GM21528 (cell line): Measurements from ENCODE around the gene ZNF80.
"Not testable (repeated sequence)": the region's sequence is repeated elsewhere in the genome, so short reads cannot be mapped to it uniquely, and the experiment has no call there.

ENCODE experiments used
- ATAC-seq: cut with Tn5 transposase; IDR thresholded peaks from one replicate; pipeline ENCODE4 v1.9.1; 2021; ENCODE audit warnings: mild to moderate bottlenecking, moderate library complexity; ENCODE audit not compliant: unreplicated experiment, low FRiP score

Gene ZNF80

DNA sequence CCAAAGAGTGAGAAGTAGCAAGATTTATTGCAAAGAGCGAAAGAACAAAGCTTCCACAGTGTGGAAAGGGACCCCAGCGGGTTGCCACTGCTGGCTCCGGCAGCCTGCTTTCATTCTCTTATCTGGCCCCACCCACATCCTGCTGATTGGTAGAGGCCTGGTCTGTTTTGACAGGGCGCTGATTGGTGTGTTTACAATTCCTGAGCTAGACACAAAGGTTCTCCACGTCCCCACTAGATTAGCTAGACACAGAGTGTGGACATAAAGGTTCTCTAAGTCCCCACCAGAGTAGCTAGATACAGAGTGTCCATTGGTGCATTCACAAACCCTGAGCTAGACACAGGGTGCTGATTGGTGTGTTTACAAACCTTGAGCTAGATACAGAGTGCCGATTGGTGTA lies at the start of gene ZNF80:
Gene ZNF80, minus strand, starts transcription at position 101 of the 400 bp plus-strand sequence. CDS start 504 bp downstream, outside the sequence.
- ATAC-seq = not testable (repeated sequence)

DNA sequence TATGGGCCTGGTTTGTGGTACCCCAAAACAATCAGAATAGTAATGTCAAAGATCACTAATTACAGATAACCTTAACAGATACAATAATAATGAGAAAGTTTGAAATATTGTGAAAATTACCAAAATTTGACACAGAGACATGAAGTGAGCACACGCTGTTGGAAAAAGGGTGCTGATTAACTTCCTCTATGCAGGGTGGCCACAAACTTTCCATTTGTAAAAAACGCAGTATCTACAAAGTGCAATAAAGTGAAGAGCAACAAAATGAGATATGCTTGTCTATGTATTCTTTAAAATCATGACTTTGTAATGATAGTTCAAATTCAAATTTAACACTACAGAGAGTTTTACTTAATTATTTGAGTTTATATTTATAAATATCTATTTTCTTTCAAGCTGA lies 48.9 kb upstream of the ZNF80 start:
- ATAC-seq = no peak

DNA sequence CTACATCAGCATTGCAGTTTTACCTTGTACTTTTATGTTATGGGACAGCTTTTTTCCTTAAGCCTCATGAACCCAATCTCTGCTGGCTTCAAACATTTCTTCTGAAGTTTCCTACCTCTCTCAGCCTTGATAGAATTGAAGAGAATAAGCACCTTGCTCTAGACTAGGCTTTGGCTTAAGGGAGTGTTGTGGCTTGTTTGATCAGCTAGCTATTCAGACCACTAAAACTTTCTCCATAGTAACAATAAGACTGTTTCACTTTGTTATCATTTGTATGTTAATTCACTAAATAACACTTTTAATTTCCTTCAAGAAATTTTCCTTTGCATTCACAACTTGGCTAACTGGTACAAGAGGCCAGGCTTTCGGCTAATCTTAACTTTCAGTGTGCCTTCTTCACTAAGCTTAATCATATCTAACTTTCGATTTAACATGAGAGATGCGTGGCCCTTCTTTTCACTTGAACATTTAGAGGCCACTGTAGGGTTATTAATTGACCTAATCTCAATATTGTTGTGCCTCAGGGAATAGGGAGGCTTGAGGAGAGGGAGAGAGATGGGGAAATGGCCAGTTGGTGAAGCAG lies 48.4 kb upstream of the ZNF80 start:
- no peak for ATAC-seq

DNA sequence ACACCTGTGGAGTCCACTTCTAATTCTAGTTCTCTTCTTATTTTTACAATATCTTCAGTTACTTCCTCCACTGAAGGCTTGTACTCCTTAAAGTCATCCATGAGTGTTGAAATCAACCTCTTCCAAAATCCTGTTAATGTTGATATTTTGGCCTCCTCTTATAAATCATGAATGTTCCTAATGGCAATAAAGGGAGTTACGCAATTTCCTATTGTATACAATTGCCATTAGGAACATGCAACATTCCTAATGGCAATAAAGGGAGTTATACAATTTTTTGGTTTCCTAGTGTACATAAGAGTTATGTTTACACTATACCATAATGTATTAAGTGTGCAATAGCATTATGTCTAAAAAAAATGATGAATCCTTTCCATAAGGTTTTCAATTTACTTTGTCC lies 47.3 kb upstream of the ZNF80 start:
- no peak for ATAC-seq

DNA sequence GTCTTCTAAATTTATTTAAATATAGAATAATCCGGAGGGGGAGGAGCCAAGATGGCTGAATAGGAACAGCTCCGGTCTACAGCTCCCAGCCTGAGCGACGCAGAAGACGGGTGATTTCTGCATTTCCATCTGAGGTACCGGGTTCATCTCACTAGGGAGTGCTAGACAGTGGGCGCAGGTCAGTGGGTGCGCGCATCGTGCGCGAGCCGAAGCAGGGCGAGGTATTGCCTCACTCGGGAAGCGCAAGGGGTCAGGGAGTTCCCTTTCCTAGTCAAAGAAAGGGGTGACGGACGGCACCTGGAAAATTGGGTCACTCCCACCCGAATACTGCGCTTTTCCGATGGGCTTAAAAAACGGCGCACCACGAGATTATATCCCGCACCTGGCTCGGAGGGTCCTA lies 39.5 kb upstream of the ZNF80 start:
- not testable (repeated sequence) for ATAC-seq

DNA sequence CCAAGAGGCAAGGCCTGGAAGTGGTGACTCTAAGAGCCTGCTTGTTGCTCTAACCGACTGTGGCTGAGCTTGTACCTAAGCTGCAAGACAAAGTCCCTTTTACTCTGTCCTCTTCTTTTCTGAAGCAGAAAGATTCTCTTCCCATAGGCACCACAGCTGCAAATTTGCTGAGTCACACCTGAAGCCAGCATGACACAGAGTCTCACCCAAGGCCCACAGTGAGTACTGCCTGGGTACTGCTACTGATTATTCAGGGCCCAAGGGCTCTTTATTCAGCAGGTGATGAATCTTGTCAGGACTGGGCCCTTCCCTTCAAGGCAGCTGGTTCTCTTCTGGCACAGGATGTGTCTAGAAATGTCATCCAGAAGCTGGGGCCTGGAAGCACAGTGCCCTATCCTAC lies 37.6 kb upstream of the ZNF80 start:
- ATAC-seq = no peak

DNA sequence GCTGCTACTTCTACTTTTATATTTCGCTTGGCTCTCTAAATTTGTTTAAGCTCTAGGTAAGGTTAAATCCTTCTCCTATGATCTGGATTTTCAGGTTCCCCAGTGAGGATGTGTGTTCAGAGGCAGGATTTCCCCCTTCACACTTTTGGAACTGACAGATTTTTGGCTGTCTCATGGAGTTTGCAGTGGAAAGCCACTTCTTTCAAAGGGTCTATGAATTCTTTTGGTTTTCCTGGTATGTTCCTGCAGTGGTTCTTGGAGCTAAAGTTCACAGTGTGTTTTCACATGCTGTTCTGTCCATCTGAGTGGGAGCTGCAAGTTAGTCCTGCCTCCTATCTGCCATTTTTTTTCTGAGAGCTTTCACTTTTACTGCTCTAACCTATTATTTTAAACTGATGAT lies 34.9 kb upstream of the ZNF80 start:
- no peak for ATAC-seq

DNA sequence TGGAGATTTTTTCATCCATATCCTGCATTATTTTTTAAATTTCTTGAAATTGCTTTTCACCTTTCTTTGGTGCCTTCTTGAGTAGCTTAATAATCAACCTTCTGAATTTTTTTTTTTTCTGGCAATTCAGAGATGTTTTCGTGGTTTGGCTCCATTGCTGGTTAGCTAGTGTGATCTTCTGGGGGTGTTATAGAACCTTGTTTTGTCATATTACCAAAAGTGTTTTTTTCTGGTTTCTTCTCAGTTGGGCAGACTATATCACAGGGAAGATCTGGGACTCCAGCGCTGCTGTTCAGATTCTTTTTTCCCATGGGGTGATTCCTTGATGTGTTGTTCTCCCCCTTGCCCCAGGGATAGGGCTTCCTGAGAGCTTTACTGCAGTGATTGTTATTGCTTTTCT lies 32.6 kb upstream of the ZNF80 start:
- no peak for ATAC-seq

DNA sequence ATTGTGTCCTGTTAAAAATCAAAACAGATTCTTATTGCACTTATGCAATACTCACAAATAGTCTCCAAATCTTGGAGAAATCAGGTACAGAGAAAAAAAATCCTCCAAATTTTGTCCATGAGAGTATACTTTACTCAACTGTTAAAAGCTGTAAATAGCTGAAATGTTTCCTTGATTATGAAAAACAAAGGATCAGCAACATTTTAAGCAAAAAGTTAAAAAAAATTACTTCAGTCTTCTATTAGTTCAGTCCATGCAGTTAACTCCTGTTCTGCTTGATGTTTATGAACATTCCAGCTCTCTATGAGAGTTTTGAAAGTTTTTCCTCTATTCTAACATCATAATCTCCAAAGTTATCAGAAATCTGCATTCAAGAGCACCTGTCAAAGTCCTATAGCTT lies 22.8 kb upstream of the ZNF80 start:
- no peak for ATAC-seq

DNA sequence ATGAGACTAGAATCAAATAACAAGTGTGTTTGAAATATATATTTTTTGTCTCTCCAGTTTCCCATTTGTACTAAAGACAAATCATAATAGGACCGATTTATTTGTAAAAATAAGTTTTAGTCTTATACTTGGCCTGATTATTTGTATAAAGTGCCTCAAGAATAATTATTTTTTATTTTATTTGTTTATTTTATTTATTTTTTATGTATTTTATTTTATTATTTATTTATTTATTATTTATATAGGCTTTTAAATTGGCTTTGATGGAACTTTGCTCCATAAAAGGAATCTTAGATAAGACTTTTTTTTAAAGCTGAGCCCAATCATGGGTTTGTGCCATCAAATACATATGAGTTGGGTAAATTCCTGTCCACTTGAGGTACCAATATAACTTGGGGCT lies 22.2 kb upstream of the ZNF80 start:
- no peak for ATAC-seq

DNA sequence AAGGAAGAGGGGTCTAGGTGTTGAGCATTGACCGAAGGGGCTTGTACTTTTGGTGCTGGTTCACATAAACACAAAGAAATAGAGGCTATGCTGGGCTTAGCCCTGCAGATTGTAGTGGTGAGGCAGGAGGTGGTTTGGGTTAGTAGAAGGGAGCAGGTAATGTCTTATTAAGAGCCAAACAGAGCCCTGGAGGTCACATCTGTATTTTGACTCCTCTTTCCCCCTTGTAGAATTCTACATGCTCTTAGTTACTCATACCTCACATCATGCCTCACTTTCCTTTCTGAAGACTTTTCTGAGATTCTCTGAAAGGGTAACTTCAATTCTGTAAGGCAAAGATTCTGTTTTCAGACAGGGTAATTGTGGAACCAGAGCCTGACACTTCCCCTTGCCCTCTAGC lies 16.1 kb upstream of the ZNF80 start:
- no peak for ATAC-seq

DNA sequence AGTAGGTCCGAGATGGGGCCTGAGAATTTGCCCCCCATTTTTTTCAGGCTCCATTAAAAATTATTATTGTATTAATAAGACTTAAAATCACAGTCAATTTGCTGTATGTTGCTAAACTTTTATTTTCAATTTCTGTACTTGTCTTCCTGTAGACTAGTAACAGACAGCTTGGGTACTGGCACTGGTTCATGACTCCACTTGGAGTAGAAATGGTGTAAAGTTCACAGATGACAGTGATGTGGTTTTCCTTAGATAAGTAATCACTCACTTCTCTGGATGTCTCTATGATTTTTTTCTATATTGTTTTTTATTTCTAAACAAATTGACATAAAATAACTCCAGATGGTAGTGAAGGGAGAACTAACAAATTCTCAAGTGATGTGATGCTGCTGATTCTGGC lies 15.6 kb upstream of the ZNF80 start:
- no peak for ATAC-seq

DNA sequence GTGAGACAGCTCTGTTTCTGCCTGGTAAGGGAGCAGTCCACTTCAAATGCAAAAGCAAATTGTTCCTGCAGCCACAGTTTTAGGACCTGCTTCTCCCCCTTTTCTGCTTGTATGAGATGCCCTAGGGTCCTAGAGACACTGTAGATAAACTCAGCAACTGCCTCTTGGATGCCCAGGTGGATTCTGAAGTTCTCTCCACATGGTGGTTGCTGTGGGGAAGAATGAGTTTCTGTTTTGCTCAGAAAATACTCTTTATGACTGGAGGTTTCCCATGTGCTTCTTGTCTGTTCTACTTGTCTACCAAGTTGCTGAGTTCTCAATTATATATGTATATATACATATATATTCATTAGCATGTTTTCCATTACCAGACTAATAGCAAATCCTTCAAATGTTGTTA lies 5.6 kb upstream of the ZNF80 start:
- peak; percentile 83 for ATAC-seq

DNA sequence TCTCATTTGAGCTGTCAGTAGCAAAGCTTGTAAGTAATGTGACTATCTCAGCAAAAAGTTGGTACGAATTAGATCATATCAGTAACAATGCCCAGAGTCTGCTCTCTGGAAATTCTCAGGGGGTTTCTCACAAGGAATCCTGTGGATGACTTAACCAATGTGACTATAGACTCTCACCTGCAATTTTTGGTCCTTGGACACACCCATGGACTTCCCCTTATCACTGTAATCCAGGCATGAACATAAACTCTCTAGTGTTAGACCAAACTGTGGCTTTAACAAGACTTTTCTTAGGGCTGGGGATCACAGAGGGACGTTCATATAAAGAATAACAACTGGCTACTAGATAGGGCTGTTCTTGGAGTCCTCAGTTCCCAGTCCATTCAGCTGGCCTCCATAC lies 3.9 kb upstream of the ZNF80 start:
- no peak for ATAC-seq

DNA sequence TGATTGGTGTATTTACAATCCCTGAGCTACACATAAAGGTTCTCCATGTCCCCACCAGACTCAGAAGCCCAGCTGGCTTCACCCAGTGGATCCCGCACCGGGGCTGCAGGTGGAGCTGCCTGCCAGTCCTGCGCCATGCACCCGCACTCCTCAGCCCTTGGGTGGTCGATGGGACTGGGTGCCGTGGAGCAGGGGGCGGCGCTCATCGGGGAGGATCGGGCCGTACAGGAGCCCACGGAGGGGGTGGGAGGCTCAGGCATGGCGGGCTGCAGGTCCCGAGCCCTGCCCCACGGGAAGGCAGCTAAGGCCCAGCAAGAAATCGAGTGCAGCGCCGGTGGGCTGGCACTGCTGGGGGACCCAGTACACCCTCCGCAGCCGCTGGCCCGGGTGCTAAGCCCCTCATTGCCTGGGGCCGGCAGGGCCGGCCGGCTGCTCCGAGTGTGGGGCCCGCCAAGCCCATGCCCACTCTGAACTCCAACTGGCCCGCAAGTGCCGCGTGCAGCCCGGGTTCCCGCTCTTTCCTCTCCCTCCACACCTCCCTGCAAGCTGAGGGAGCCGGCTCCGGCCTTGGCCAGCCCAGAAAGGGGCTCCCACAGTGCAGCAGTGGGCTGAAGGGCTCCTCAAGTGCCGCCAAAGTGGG lies 888 bp upstream of the ZNF80 start:
- not testable (repeated sequence) for ATAC-seq

DNA sequence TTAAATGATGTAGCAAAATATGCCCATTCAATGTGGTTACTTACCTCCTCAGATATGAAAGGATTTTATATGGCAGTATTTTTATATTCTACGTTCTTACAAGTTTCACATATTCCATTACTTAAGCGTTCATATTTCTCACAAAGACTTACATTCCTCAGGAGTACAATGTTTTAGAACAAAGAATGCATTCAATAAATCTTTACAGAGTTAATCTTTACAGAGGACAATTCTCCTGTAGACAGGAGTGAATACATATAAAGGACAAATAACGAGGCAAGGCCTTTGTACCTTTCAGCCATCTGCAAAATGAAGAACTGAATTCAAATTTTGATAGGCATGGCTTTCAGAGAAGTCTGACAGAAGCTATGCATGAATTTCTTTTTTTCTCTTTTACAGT lies 1.9 kb downstream of the ZNF80 start:
- ATAC-seq = no peak

DNA sequence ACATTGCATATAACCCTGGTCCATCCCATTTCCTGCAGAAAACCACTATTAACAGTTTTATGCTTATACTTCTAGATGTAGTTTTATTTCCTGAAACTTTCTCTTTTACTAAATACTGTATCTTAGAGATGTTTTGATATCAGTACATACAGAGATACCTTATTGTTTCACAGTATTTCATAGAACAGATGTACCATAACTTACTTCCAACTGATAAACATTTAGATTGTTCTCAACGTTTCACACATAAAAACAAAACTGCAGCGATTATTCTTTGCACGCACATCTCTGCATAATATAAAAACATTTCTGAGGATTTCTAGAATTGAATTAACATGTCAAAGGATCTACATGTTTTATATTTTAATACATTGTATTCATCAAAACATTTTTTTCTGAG lies 2.6 kb downstream of the ZNF80 start:
- no peak for ATAC-seq

DNA sequence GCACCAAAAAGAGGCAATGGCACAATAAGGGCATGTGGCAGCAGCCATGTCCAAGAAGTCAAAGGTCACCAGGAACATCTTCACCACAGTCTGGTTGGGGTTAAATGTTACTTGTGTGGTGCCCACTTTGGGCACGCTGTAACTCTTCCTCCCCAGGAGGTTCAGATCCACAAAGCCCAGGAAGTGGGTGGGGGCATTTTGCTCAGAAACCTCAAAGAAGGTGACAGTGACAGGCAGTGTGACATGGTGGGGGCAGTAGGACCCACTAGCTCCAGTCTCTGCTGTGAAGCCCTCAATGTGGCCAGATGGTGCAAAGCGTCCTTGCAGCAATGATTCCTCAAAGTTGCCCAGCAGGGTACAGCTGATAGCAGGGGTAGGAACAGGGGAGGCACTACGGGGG lies 5.8 kb downstream of the ZNF80 start:
- ATAC-seq = no peak

DNA sequence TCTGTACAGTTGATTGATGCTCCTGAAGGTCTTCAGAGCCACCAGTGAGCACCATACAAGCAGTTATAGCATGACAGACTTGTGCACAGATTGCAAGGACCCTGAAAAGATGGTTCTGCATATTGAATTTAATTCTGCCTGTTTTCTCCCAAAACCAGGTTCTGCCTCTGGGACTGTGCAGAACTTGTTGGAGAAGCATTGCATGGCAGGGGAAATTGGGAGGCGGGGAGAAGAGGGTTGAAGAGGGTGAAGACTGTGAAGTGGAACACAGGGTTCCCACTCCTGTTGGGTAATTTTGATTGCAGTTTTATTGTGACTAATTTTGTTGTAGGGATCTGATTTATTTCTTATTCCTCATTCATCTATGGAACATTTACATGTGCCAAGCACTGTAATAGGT lies 10.3 kb downstream of the ZNF80 start:
- ATAC-seq = no peak

DNA sequence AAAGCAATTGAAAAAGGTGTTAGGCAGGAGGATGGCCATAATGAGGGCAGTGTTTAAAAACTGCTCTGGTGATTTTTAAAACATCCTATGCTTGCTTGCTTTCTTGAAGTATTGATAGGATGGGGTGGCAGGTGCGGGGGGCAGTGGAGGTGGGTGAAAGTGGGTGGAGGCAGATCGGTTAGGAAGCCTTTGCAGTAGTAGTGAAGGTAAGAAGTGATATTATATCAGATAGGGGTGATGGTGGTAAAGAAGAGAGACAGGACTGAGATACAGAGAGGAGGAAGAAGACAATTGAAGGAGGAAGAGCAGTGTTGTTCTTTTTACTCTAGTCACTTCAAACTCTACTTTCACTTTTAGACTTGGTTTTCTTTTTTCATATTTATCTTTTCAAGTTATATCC lies 11.1 kb downstream of the ZNF80 start:
- ATAC-seq = no peak

DNA sequence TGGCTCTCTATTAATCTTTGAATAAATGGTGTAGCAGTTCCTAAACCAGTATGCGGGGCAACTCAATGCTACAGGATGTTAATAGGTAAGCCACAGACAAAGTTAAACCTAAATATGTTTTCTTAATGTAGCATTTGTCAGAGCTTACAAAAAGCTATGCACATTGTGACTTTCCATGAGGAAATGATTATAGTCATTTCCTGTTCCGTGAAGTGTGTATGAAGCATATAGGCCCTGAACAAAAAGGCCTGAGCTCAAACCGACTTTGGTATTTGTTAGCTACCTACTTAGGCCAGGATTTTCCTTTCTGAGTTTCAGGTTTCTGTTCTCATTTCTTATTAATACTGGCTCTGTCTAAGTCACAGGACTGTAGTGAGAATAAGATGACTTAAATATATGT lies 14.2 kb downstream of the ZNF80 start:
- ATAC-seq = peak; percentile 87

DNA sequence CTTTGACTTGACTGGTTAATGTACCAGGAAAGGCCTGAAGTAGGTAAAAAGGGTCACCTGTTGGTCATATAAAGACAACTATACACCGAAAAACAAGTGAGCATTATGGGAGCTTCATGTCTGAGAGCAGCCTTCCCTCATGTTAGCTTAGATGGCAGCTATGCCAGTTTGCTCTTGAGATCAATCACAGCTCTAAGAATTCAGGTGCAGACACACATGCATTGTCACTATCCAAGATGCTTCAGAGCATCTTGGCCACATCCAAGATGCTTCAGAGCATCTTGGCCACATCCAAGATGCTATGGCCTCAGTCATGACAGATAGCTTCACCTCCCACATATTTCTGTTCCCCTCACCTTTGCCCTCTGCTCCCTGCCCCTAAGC lies 15.5 kb downstream of the ZNF80 start:
- ATAC-seq = no peak
